Endothelial cell (in vitro differentiated cells): ENCODE measurements around the gene ENTPD2. TPM values are rescaled to one million over a fixed set of nuclear protein-coding genes. Genes with fewer than 3 reads are reported as not detected.

Experiments used
- DNase-seq: peaks from one replicate; pipeline ENCODE4 v3.0.0; 2021; ENCODE audit warnings: low spot score
- H3K27ac Mint-ChIP-seq: one replicate; pipeline ENCODE4 v1.8.0; 2021; ENCODE audit warnings: mixed read lengths, inconsistent platforms; ENCODE audit not compliant: unreplicated experiment
- H3K27me3 Mint-ChIP-seq: one replicate; pipeline ENCODE4 v1.8.0; 2021; ENCODE audit warnings: mild to moderate bottlenecking, moderate library complexity, mixed read lengths, inconsistent platforms; ENCODE audit not compliant: unreplicated experiment
- H3K36me3 Mint-ChIP-seq: one replicate; pipeline ENCODE4 v1.8.0; 2021; ENCODE audit warnings: mild to moderate bottlenecking, low read depth, mixed read lengths, inconsistent platforms; ENCODE audit not compliant: unreplicated experiment
- H3K4me1 Mint-ChIP-seq: one replicate; pipeline ENCODE4 v1.8.0; 2021; ENCODE audit warnings: mild to moderate bottlenecking, mixed read lengths, inconsistent platforms; ENCODE audit not compliant: unreplicated experiment
- H3K4me3 Mint-ChIP-seq: one replicate; pipeline ENCODE4 v1.8.0; 2021; ENCODE audit warnings: mild to moderate bottlenecking, mixed read lengths, inconsistent platforms; ENCODE audit not compliant: unreplicated experiment
- H3K9me3 Mint-ChIP-seq: one replicate; pipeline ENCODE4 v1.8.0; 2021; ENCODE audit warnings: mixed read lengths, inconsistent platforms; ENCODE audit not compliant: unreplicated experiment
- CTCF ChIP-seq: fragments of 200-600 bp; sonication (generic); IDR thresholded peaks from one replicate; pipeline ENCODE4 v1.5.0; 2021; ENCODE audit warnings: antibody characterized with exemption; ENCODE audit not compliant: unreplicated experiment
- total RNA-seq: library from RNA; stranded (reverse); fragmentation: NEBNext Ultra II Directional; extraction: Animal tissue kit (Norgen Biotek cat#: 25700); gene quantifications from one replicate; pipeline ENCODE4 v1.2.1, GENCODE V29; 2021; ENCODE audit not compliant: unreplicated experiment

ENTPD2 gene
- total RNA-seq, 1 donor from 2014 or later: 55.6 TPM

GRCh38 chr9:137017071-137017470 is 36.8 kb downstream of the ENTPD2 start:
- no peaks in the 10 kb centered on the region for H3K9me3 Mint-ChIP-seq
- no peak overlapping the region for H3K27ac Mint-ChIP-seq
- no peaks in the 10 kb centered on the region for H3K36me3 Mint-ChIP-seq
- no peaks in the 10 kb centered on the region for H3K4me1 Mint-ChIP-seq
- peaks cover 1% of the 10 kb centered on the region for H3K27me3 Mint-ChIP-seq
- no peak for DNase-seq
- no peak for TF ChIP-seq CTCF
- no peak overlapping the region for H3K4me3 Mint-ChIP-seq

DNA sequence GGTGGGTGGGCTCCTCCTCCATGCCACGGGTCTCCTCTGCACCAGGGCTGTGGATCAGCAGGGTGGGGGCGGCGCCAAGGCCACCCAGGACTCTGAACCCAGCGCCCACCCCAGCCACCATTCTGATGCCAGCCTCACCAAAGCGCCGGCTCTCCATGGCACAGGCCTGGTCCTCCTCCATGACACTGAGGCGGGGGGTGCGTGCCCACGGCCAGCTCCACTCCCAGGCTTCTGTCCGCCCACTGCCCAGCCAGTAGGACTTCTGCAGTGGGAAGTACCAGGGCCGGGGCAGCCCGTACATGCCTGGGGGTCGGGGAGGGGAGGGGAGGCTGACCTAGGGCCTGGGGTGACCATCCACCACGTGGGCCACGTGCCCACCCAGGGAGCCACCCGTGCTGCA is 37.4 kb downstream of the ENTPD2 start:
- Mint-ChIP-seq H3K36me3 (no peaks in the 10 kb centered on the region), H3K9me3 (no peaks in the 10 kb centered on the region), H3K27ac (no peak overlapping the region)

DNA sequence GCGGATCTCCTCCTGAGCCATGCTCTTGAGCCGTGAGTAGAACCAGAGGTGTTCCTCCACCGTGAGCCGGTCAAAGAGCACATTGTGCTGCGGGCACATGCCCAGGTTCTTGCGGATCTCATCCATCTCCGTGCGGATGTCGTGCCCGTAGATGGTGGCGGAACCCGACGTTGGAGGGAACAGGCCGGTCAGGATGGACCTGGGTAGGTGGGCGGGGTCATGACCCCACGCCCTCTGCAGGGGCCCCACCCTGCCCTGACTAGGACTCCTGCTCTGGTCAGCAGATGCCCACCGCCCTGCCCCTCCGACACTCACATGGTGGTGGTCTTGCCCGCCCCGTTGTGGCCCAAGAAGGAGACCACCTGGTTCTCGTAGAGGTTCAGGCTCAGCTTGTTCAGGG is 37.9 kb downstream of the ENTPD2 start:
- no peaks in the 10 kb centered on the region for H3K4me1 Mint-ChIP-seq
- no peaks in the 10 kb centered on the region for H3K27me3 Mint-ChIP-seq
- TF ChIP-seq CTCF: no peak
- H3K9me3 Mint-ChIP-seq: no peaks in the 10 kb centered on the region
- H3K27ac Mint-ChIP-seq: no peak overlapping the region
- DNase-seq: no peak
- no peak overlapping the region for H3K4me3 Mint-ChIP-seq
- no peaks in the 10 kb centered on the region for H3K36me3 Mint-ChIP-seq

More for the DNA sequence above, 37.4 kb downstream of the ENTPD2 start:
- no peak overlapping the region for H3K4me3 Mint-ChIP-seq
- no peak for DNase-seq
- TF ChIP-seq CTCF: no peak
- H3K27me3 Mint-ChIP-seq: no peaks in the 10 kb centered on the region
- H3K4me1 Mint-ChIP-seq: no peaks in the 10 kb centered on the region

GRCh38 chr9:137015540-137015930 is 38.3 kb downstream of the ENTPD2 start:
- no peak overlapping the region for H3K4me3 Mint-ChIP-seq
- H3K36me3 Mint-ChIP-seq: no peaks in the 10 kb centered on the region
- H3K27ac Mint-ChIP-seq: no peak overlapping the region
- no peaks in the 10 kb centered on the region for H3K9me3 Mint-ChIP-seq
- no peaks in the 10 kb centered on the region for H3K4me1 Mint-ChIP-seq
- TF ChIP-seq CTCF: no peak
- no peaks in the 10 kb centered on the region for H3K27me3 Mint-ChIP-seq
- DNase-seq: no peak

GRCh38 chr9:137014776-137015539 is 38.9 kb downstream of the ENTPD2 start:
- no peak for DNase-seq
- no peaks in the 10 kb centered on the region for H3K4me1 Mint-ChIP-seq
- H3K9me3 Mint-ChIP-seq: no peaks in the 10 kb centered on the region

More at GRCh38 chr9:137014776-137015539, 38.9 kb downstream of the ENTPD2 start:
- H3K36me3 Mint-ChIP-seq: no peaks in the 10 kb centered on the region
- H3K27ac Mint-ChIP-seq: no peak overlapping the region
- no peak overlapping the region for H3K4me3 Mint-ChIP-seq
- TF ChIP-seq CTCF: no peak
- no peaks in the 10 kb centered on the region for H3K27me3 Mint-ChIP-seq
